Measurements from ENCODE around the gene SLC1A7.

The SLC1A7 gene

DNA sequence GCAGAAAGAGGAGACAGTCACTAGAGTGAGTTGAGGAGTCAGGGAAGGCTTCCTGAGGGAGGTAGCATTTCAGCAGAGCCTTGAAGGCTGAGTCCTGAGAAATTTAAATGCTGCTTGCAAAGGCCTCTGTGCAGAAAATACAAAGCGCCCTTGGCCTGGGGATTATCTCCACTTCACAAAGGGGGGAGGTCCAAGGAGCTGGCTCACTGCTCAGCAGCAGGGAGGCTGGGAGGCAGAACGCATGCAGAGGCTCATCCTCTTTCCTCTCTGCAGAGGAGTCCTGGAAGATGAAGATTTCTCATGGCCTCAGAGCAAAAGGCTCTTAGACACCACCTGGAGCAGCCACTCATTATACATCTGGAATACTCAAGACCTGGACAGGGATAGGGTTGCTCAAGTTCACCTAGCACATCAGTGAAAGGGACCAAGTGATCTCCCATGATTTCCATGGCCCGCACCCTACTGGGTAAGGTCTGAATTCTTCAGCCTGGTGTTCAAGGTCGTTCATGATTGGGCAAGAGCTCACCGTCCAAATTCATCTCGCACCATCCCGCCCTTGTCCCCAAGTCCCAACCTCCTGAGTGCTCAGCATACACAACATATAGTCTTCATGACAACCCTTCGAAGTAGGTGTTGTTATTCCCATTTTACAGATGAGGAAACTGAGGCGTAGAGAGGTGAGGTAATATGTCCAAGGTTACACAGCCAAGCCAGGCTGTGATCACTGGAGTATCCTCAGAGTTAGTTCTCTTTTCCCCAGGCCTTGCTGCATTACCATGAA is 9.0 kb downstream of the SLC1A7 start:
- DNase-seq (ENCODE audit: low spot score): no peak

DNA sequence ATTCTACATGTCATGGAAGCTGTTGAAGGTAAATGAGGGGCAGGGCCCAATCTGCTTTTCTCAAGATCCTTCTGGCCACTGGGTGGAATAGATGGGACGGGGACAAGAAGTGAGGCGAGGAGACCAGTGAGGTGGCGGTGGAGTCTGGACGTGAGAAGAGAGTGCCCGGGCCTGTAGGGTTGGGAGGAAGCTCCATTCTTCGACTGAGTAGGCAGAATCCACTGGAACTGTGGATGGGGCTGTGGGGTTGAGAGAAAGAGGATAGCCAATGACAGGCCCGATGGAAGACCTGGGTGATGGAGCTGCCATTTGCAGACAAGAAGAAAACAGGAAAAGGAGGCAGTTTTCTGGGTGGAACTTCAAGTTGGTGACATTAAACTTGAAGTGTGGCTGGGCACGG is 10.3 kb downstream of the SLC1A7 start:
- no peak for DNase-seq (ENCODE audit: low spot score)

DNA sequence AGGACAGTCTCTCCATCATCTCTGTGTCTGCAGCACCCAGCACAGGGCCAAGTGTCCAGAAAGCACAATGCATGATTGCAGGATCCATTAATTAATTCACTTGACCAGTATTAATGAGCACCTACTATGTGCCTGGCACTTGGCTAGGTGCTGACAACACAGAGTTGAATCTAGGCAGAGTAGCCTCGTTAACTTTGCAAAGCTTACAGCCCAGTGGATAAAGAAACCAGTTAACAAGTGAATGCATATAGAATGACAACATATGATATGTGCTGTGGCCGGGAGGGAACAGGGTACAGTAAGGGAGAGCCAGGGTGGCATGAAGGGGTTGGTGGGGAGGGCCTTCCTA is 10.9 kb downstream of the SLC1A7 start:
- no peak for DNase-seq (ENCODE audit: low spot score)

DNA sequence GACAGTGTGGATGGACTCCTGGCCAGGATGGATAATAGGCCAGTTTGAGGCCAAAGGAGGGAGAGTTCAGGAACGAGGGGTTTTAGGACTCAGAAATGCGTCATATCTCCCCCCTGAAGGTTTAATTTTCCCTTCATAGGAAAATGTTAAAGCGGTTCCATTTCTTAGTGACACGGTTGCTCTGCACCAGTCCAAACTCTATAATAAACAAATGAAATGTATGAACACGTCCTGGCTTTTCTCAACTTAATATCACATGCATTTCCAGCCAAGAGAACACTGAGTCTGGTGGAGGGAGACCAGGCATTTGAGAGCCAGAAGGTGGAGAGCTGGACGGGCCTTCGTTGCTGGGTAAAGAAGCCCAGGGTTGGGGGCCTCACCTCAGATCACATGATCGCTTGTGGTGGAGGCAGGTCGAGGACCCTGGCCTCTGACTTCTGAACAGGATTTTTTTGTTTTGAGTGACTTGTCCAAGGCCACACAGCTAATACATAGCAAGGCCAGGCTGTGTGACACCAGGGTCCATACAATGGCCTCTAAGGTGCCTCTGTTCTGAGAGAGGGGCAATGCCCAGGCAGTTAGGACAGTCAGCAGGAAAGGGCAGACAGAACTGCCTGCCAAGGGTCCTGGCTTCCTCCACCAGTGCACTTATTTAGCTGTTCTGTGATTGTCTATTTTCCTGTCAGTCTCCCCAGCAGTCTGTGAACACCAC is 11.4 kb downstream of the SLC1A7 start:
- no peak for DNase-seq (ENCODE audit: low spot score)

DNA sequence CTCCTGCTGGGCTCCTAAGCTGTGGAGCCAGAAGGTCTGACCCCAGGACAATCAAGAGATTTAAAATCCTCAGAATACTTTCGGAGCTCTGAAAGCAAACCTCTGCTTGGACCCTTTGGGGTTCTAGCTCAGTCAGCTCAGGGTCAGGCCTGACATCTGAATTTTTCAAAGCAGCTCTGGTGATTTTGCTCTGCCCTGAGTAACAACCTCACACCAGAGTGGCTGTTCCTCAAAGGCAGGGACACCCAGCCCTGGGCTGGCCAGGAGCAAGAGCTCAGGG is 11.9 kb downstream of the SLC1A7 start:
- DNase-seq (ENCODE audit: low spot score): no peak

DNA sequence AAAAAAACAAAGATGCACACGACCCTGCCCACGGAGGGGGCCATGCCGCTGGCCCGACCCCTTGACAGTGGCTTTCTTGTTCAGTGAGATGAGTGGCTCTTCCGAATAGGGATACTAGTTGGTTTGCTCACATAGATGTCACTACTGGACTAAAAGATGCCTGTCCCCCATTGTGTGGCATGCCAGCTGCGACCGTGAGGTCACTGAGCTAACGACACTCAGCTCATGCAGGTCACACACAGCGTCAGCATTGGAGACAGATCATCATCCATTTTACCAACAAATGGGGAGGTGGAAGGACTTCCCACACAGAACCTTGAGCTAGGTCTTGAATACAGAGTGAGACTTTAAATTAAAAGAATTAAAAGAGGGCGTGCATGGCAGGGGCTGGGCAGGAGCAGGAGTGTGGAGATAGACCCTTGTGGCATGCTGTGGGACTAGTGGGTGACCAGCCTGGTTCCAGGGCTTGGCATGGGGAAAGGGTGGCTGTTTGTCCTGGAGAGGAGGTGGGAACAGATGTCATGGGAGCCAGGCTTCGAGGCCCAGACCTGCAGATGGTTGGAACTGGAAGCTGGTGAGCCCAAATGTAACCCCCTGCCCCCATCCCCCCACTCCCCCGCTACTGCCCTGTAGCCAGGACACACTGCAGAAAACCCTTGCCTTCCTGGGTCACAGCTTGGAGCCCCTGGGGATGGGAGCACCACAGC is 12.4 kb downstream of the SLC1A7 start:
- DNase-seq (ENCODE audit: low spot score): no peak

DNA sequence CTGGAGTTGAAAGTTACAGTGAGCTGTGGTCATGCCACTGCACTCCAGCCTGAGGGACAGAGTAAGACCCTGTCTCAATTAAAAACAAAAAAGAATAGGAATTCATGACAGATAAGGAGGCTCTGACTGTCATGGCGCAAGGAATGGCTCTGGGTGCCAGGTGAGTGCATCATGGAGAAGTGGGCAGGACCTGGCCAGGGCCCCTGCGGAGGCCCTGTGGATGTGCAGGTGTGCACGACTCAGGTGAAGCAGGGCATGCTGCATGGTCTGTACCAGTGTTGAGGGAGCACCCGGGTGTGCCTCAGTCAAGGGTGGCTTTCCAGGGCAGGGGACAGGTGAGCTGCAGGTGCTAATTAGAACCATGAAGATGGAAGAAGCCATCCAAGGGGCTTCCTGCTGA is 14.0 kb downstream of the SLC1A7 start:
- no peak for DNase-seq (ENCODE audit: low spot score)

DNA sequence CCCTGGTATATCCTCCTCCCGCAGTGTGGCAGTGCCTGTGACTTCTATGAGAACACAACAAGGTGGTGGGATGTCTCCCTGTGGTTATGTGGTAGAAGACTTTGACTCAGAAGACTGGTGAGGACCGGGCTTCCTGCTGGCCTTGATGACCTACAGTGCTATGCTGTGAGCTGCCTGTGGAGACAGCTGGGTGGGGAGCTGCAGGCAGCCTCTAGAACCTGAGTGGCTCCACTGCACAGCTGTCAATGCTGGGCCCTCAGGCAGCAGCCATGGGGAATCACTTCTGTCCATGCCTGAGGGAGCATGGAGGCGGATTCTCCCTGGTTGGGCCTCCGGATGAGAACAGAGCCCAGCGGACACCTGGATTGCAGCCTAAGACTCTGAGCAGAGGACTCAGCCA is 14.9 kb downstream of the SLC1A7 start:
- DNase-seq (ENCODE audit: low spot score): no peak

DNA sequence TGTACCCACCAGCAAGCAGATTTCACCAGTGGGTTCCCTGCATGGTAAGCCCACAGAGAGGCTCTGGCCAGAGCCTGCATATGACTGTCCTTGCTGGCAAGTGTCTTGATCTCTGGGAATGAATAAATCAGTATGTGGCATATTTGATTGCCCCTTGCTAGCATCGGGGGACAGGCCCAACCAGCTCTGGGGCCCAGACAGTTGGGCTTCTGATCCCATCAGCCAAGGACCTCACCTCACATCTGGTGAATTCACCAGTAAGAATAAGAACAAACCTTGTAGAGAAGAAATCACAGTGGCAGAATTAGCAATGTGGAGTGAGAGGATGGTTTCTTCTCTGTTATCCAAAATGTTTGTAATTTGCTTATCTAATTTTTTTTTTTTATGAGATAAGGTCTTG is 15.9 kb downstream of the SLC1A7 start:
- no peak for DNase-seq (ENCODE audit: low spot score)

DNA sequence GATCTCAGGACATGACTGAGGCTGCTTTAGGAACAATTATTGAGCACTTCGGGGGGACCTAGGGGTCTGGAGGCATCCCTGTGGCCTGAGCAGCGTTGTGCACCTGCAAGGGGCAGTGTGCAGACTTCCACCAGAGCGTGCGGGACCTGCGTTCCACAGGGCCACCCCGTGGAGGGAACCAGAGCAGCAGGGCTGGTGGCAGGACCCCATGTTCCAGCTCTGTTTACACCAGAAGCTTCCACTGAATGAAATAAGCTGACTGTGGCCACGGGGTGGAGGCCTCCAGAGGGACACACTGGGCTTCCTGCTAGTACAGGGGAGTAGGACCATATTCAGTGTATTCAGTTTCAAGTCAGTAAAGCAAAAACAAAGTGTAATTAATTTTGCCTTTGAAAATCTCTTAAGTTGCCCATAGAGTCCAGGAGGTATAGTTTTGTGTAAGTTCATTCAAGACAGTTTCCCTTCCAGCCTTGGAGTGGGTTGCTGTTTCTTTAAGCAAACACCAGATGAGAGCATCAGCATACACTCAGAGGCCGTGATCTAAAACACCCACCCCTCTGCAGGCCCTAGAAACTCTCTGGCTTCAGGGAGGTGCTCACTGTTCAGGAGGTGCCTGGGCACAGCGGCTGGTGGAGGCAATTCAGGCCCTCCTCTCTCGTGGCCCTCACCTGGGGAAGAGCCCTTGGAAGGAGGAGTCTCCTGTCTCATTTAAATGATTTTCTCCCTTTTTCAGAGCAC is 16.6 kb downstream of the SLC1A7 start:
- DNase-seq (ENCODE audit: low spot score): no peak

DNA sequence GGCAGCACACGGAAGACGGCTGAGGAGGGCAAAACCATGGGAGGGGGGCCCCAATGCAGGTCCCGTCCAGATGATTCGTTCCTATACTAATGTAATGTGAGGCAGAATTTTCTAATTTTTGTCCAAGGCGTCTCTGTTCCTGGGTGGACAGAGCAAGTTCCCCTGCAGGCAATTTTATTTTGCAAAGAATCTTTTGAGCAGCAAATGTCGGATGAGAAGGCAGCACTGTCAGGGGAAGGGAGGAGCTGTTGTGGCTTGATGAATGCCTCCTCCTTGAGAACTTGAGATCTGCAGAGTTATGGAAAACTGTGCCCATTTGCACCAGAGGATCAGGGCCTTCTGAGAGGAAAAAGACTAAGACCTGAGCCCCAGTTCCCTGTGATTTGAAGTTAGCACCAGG is 17.3 kb downstream of the SLC1A7 start:
- no peak for DNase-seq (ENCODE audit: low spot score)

DNA sequence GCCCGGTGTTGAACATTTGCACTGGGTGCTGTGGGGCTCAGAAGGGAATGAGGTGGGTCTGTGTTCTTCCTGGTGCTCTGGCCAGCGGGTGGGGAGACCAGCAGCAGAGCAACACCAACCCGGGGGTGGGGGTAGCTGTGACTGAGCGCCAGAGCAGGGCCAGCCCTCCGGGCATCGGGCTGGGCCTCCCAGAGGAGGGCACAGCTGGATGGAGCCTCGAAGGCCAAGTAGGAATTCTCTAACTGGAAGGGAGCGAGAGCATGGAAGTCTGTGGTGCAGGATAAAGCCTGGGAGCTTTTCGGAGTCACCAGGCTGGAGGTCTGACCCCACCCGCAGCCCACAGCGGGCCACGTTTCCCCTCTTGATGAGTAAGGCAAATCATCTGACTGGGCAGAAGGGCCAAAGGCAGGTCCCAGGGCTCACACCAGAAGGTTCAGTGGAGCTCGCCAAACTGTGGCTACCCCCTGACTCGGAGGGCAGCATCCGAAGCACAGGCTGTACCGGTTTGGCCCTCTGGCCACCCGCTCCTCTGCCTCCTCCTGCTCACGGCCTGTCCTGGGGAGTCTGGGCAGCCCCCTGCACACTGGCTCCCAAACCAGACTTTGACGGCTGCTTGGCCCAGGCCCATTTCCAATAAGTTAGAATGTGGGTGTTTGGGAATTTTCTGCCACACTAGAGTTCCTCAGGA is 18.8 kb downstream of the SLC1A7 start:
- no peak for DNase-seq (ENCODE audit: low spot score)

DNA sequence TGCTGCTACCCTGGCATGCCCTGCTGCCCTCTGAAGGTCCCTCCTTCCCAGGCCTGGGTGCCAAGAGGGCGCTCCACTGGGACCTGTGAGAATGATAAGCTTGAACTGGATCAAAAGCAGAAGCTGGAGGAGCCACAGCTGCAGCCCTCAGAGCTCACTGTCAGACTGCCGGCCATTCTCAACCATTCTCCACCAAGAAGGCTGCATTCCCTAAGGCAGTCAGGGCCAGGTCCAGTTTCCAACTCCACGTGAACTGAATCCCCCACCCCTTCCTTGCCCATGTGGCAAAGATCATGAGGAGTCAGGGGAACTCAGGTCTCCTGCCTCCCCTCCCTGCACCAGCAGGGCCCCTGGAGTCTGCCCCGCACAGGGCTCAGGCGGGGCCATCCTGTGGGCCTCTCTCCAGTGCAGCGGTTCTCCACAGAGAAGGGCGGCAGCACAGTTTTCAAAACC is 19.5 kb downstream of the SLC1A7 start:
- DNase-seq (ENCODE audit: low spot score): no peak

DNA sequence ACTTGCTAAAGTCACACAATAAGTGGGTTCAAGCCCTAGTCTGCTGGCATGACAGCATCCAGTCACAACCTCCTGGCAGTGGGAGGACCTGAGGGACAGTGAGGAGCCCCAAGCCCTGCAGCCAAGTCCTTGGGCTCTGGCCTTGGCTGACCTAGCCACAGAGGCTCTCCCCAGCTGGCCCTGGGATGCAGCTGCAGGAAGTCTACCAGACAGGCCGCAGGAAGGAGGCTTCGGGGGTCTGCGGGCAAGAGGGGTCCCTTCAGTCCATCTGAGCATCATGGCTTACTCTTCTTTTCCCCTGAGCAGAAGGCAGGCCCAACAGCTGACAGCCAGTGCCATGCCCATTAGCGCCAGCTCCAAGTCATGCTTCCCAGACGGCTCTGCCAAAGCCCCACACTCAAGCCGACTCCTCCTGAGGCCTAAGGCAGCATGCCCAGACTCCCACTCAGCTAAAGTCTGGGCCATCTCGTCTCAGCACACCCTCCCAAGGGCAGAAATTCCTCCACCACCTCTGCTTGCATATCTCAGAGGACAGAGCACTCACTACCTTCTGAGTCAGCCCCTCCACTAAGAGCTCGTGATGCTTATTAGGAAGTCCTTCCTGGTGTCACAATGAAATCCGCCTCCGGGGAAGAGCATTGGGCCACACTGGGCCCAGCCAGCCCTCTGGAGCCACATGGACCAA is 20.1 kb downstream of the SLC1A7 start:
- DNase-seq (ENCODE audit: low spot score): no peak

DNA sequence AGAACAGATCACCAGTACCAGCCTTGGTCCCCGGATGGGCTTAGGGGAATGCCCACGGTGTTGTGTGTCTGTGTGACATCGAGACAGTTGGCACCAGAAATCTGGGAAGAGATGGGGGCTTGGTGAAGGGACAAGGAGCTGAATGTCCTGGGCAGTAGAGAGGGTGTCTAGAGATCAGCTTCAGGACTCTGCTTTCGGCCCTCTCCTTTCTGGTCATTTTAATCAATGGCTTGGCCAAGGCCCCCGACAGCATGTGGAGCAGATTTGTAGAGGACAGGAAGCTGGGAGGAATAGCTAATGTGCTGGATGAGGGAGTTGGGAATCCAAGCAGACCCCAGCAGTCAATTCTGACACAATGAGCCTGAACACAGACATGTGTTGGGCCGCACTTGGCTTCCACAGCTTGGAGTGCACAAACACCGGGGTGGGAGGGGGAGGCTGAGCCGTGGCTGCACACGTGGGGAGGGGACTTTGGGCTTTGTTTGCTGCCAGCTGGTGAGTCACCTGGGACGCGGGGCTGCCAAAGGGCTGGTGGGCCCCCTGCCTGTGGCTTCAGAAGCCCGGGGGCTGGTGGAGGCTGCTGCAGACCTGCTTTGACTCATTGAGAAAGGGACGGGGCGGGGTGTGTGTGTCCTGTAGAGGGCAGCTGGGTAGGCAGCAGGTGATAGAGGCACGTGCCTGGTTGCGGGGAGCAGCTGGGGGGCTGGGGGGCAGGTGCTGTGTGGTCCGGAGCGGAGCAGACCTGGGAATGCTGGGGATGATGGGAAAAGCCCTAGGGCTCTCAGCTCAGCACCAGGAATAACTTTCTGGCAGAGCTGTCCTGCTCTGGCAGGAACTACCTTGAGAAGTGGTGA is 20.9 kb downstream of the SLC1A7 start:
- no peak for DNase-seq (ENCODE audit: low spot score)

DNA sequence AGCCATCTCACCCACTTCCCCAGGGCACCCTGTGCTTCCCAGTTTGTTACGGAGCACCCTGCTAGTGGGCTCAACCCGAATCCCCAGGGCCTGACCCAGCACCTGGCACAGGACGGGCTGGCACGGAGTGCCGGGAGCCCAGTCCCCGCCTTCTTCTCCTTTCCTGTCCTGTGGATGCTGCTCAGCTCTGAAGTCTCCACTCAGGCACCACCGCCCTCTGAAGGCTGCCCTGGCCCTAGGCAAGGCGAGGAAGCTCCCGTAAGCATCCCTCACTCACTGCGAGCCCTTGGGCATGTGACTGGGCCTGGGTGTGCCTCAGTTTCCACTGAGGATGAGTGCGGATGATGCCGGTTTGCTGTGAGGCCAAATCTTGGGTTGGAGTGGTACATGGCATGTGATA is 21.8 kb downstream of the SLC1A7 start:
- no peak for DNase-seq (ENCODE audit: low spot score)

DNA sequence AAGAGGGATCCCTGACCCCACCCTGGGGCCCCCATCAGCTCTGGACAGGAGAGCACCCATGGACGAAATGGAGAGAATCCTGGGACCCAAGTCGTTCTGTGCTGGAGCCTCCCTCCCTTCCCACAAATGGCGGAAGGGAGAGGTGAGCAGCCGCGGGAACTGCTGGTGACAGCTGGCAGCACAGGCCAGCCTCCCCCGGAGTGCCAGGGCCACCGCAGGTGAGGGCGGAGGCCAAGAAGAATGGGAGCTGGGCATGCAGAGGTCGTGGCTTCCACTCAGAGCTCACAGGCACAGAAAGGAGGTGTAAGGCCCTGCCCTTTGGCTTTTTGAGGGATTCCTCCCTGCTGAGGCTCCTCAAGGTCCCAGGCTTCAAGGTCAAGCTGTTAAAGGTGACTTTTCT is 24.6 kb downstream of the SLC1A7 start:
- DNase-seq (ENCODE audit: low spot score): no peak

DNA sequence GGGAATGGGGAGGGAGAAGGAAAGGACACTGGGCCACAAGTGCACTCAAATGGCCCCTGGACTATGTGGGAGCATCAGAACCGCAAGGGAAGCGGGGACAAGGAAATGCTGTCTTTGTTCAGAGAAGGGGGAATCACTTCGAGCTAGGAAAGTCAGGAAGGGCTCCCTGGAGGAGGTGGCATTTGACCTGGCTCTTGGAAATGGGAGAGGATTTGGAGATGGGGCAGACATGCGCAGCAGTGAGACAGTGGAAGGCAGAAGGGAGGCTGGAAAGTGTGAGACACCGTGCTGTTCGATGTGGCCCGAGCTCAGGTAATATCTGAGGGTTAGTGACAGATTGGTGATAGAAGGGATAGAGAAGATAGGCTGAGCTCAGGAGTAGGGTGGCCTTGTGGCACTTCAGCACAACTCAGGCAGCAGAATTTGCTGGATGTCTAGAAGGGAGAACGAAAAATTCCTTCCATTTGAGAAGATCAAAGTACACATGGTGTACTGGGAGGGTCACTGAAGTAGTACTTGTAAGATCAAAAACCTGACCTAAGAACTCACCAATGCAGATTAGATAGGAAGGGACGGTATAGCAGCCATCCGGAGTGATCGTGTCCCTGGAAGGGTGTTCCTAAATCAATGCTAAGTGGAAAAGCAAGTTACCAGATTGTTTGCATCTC is 25.4 kb downstream of the SLC1A7 start:
- no peak for DNase-seq (ENCODE audit: low spot score)

DNA sequence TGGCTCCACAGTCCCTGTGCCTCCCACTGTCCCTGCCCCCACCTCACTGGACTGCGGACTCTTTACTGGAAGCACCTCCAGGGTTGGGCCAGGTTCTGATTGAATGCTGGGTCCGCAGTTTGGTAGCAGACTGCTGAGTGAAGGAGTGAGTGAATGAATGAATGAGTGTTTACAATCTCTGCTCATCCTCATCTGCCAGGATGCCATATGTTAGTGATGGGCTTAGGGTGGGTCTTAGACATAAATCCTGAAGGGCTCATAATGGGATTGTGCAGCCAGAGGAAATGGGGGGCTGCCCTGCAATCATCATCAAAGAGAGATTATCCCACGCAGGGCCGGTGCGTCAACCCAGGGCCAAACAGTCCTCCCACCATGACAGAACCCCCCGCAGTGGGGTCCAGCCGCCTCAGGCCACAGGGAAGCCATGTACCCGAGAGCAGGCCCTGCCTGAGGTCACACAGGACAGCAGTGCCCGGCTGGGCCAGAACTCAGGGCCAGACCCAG is 26.1 kb downstream of the SLC1A7 start:
- no peak for DNase-seq (ENCODE audit: low spot score)
